Neural progenitor cell (in vitro differentiated cells): Measurements from ENCODE around the gene DTWD2.

ENCODE experiments used
- CTCF ChIP-seq: fragments of 200-600 bp; sonication (generic); IDR thresholded peaks from 2 replicates; pipeline ENCODE4 v1.5.1; 2017; ENCODE audit warnings: antibody characterized with exemption, mild to moderate bottlenecking
- EZH2 ChIP-seq: fragments of 200-600 bp; sonication (generic); IDR thresholded peaks from 2 replicates; pipeline ENCODE4 v1.6.1; 2017; ENCODE audit warnings: antibody characterized with exemption, mild to moderate bottlenecking, moderate library complexity

- no peak for TF ChIP-seq CTCF
- no peak for TF ChIP-seq EZH2
Measured at GRCh38 chr5:118825226-118825625, 163.1 kb downstream of the DTWD2 start.
